GM12878 (cell line): ENCODE measurements around the gene PIK3R5. TPM values are rescaled to one million over a fixed set of nuclear protein-coding genes. Genes with fewer than 3 reads are reported as not detected.

Experiments used
- ATF7 ChIP-seq: fragments of 450-650 bp; IDR thresholded peaks from 2 replicates; pipeline ENCODE4 v1.6.1; 2016; ENCODE audit warnings: low read depth, mild to moderate bottlenecking
- BCL11A ChIP-seq: IDR thresholded peaks from 2 replicates; pipeline ENCODE4 v1.6.1; 2011; ENCODE audit warnings: low read depth, low read length
- CBX5 ChIP-seq: sonication (generic); IDR thresholded peaks from 2 replicates; pipeline ENCODE4 v1.6.1; 2016; ENCODE audit warnings: low read depth, moderate library complexity, mild to moderate bottlenecking, inconsistent platforms
- CHD1 ChIP-seq: IDR thresholded peaks from 2 replicates; pipeline ENCODE4 v1.6.1; 2012; ENCODE audit warnings: low read depth, low read length, improper control_type of control experiment
- E4F1 ChIP-seq: fragments of 450-650 bp; IDR thresholded peaks from 2 replicates; pipeline ENCODE4 v1.6.1; 2018; ENCODE audit warnings: borderline replicate concordance, mild to moderate bottlenecking; ENCODE audit not compliant: partially characterized antibody
- EED ChIP-seq: sonication (generic); IDR thresholded peaks from 2 replicates; pipeline ENCODE4 v1.6.1; 2016; ENCODE audit warnings: antibody characterized with exemption, low read depth
- FOXM1 ChIP-seq: IDR thresholded peaks from 2 replicates; pipeline ENCODE4 v1.6.1; 2012; ENCODE audit warnings: low read depth, mild to moderate bottlenecking, inconsistent platforms, low read length, moderate library complexity
- IRF4 ChIP-seq: IDR thresholded peaks from 2 replicates; pipeline ENCODE4 v1.6.1; 2011; ENCODE audit warnings: low read depth, low read length
- IRF5 ChIP-seq: fragments of 450-650 bp; IDR thresholded peaks from 2 replicates; pipeline ENCODE4 v1.6.1; 2017; ENCODE audit warnings: borderline replicate concordance
- MTA2 ChIP-seq: fragments of 450-650 bp; IDR thresholded peaks from 2 replicates; pipeline ENCODE4 v1.6.1; 2016; ENCODE audit warnings: low read depth, mild to moderate bottlenecking, moderate library complexity
- MTA3 ChIP-seq: IDR thresholded peaks from 2 replicates; pipeline ENCODE4 v1.6.1; 2012; ENCODE audit warnings: low read length, inconsistent platforms, borderline replicate concordance
- POU2F2 ChIP-seq: IDR thresholded peaks from 3 replicates; pipeline ENCODE4 v1.6.1; 2011; ENCODE audit warnings: low read depth, mild to moderate bottlenecking, low read length, borderline replicate concordance
- RBBP5 ChIP-seq: fragments of 200-600 bp; sonication (generic); conservative IDR thresholded peaks from 2 replicates; pipeline ENCODE4 v1.6.1; 2016
- SP1 ChIP-seq: IDR thresholded peaks from one replicate; pipeline ENCODE4 v1.6.1; 2011; ENCODE audit warnings: low read depth, low read length
- TCF3 ChIP-seq: IDR thresholded peaks from 2 replicates; pipeline ENCODE4 v1.6.1; 2012; ENCODE audit warnings: low read depth, mild to moderate bottlenecking, low read length, borderline replicate concordance; ENCODE audit not compliant: insufficient read depth
- ZNF207 ChIP-seq: fragments of 450-650 bp; IDR thresholded peaks from 2 replicates; pipeline ENCODE4 v1.6.1; 2014; ENCODE audit warnings: antibody characterized with exemption, mild to moderate bottlenecking, borderline replicate concordance
- ZNF384 ChIP-seq: IDR thresholded peaks from 2 replicates; pipeline ENCODE4 v1.6.1; 2012; ENCODE audit warnings: low read depth, mild to moderate bottlenecking, low read length, improper control_type of control experiment, borderline replicate concordance
- polyA plus RNA-seq, 11 experiments: library from polyadenylated mRNA; depleted of rRNA in 4 of 11; unstranded in 6 of 11; stranded (reverse) in 5 of 11; fragments of >200 nt; fragmentation: Nextera tagmentation in 4 of 11; fragmentation: Illumina TruSeq in 1 of 11; extraction: Ambion mirVana in 4 of 11; extraction: Trizol in 1 of 11; gene quantifications; 1 replicate in 1 of 11; 2 replicates in 10 of 11; pipeline versions ENCODE4 v1.2.1 to v1.2.3, GENCODE V29; 2011 to 2016; ENCODE audit warnings: inconsistent platforms in 2 of 11, missing spikeins in 2 of 11, low read depth in 1 of 11
- total RNA-seq, 4 experiments: library from RNA; depleted of rRNA in 3 of 4; stranded (reverse); fragments of >200 nt in 3 of 4; fragmentation: Illumina TruSeq in 1 of 4; extraction: Trizol in 1 of 4; gene quantifications; 2 replicates each; pipeline versions ENCODE4 v1.2.1 to v1.2.3, GENCODE V29; 2013 to 2021
- TF ChIP-seq, protein P1 (sequence below): fragments of 450-650 bp; IDR thresholded peaks from 2 replicates; pipeline ENCODE4 v1.6.1; 2017; ENCODE audit warnings: antibody characterized with exemption, mild to moderate bottlenecking, moderate library complexity
- TF ChIP-seq, protein P2 (sequence below): fragments of 450-650 bp; formaldehyde crosslinking; IDR thresholded peaks from 2 replicates; pipeline ENCODE4 v1.5.0; 2022; ENCODE audit warnings: mild to moderate bottlenecking, missing genetic modification characterization
- TF ChIP-seq, protein P3 (sequence below): IDR thresholded peaks from 2 replicates; pipeline ENCODE4 v1.6.1; 2012; ENCODE audit warnings: low read length, inconsistent platforms

Gene PIK3R5
- total and polyA plus RNA-seq, 10 of the 15 experiments (the other 5 are each of a cell fraction or from before 2014, with no cell fraction given): 9.5 to 50.8 (median 35.5) TPM

DNA sequence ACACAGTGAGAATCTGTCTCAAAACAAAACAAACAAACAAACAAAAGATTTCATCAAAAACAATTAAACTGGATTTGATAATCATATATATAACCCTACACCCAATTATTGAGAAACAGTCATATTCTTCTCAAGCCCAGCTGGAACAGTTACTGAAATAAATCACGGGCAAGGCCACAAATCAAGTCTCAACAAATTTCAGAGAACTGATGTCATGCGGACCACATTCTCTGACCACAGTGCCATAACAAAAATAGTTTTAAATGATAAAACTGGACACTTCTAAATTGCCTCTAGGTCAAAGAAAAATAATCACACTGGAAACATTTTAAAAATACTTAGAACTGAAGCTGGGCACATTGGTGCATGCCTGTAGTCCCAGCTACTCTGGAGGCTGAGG lies 15.9 kb upstream of the PIK3R5 start (continued):
- TF ChIP-seq FOXM1 (peak; percentile 97), RBBP5 (no peak), POU2F2 (0 out of 3 replicates have a peak, but pooled peaks have one; percentile 10), ATF7 (peak; percentile 73), CHD1 (no peak), BCL11A (peak; percentile 96), IRF4 (peak; percentile 55; the same call in 1 of the 2 replicates), MTA3 (peak; percentile 74; the same call in 1 of the 2 replicates), ZNF207 (no peak), ZNF384 (no peak), IRF5 (no peak), TCF3 (0 out of 2 replicates have a peak, but pooled peaks have one; percentile 33), EED (peak; percentile 68; the same call in 1 of the 2 replicates), SP1 (peak; percentile 25), E4F1 (no peak), MTA2 (peak; percentile 83), CBX5 (no peak)
- TF ChIP-seq, protein P1, sequence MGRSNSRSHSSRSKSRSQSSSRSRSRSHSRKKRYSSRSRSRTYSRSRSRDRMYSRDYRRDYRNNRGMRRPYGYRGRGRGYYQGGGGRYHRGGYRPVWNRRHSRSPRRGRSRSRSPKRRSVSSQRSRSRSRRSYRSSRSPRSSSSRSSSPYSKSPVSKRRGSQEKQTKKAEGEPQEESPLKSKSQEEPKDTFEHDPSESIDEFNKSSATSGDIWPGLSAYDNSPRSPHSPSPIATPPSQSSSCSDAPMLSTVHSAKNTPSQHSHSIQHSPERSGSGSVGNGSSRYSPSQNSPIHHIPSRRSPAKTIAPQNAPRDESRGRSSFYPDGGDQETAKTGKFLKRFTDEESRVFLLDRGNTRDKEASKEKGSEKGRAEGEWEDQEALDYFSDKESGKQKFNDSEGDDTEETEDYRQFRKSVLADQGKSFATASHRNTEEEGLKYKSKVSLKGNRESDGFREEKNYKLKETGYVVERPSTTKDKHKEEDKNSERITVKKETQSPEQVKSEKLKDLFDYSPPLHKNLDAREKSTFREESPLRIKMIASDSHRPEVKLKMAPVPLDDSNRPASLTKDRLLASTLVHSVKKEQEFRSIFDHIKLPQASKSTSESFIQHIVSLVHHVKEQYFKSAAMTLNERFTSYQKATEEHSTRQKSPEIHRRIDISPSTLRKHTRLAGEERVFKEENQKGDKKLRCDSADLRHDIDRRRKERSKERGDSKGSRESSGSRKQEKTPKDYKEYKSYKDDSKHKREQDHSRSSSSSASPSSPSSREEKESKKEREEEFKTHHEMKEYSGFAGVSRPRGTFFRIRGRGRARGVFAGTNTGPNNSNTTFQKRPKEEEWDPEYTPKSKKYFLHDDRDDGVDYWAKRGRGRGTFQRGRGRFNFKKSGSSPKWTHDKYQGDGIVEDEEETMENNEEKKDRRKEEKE: no peak
- TF ChIP-seq, protein P2, sequence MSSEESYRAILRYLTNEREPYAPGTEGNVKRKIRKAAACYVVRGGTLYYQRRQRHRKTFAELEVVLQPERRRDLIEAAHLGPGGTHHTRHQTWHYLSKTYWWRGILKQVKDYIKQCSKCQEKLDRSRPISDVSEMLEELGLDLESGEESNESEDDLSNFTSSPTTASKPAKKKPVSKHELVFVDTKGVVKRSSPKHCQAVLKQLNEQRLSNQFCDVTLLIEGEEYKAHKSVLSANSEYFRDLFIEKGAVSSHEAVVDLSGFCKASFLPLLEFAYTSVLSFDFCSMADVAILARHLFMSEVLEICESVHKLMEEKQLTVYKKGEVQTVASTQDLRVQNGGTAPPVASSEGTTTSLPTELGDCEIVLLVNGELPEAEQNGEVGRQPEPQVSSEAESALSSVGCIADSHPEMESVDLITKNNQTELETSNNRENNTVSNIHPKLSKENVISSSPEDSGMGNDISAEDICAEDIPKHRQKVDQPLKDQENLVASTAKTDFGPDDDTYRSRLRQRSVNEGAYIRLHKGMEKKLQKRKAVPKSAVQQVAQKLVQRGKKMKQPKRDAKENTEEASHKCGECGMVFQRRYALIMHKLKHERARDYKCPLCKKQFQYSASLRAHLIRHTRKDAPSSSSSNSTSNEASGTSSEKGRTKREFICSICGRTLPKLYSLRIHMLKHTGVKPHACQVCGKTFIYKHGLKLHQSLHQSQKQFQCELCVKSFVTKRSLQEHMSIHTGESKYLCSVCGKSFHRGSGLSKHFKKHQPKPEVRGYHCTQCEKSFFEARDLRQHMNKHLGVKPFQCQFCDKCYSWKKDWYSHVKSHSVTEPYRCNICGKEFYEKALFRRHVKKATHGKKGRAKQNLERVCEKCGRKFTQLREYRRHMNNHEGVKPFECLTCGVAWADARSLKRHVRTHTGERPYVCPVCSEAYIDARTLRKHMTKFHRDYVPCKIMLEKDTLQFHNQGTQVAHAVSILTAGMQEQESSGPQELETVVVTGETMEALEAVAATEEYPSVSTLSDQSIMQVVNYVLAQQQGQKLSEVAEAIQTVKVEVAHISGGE: no peak
- TF ChIP-seq, protein P3, sequence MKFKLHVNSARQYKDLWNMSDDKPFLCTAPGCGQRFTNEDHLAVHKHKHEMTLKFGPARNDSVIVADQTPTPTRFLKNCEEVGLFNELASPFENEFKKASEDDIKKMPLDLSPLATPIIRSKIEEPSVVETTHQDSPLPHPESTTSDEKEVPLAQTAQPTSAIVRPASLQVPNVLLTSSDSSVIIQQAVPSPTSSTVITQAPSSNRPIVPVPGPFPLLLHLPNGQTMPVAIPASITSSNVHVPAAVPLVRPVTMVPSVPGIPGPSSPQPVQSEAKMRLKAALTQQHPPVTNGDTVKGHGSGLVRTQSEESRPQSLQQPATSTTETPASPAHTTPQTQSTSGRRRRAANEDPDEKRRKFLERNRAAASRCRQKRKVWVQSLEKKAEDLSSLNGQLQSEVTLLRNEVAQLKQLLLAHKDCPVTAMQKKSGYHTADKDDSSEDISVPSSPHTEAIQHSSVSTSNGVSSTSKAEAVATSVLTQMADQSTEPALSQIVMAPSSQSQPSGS: peak; percentile 94
